ENCODE data around the gene SLC30A3. TPM values are rescaled to one million over a fixed set of nuclear protein-coding genes. Genes with fewer than 3 reads are reported as not detected.
A peak's percentile ranks its signal among the peaks of the same experiment; 100 is the strongest.

SLC30A3 gene
- total RNA-seq, 1 donor from 2014 or later = not detected

GRCh38 chr2:27220091-27220490, 42.8 kb downstream of the SLC30A3 start:
- no peak for TF ChIP-seq CTCF (conservative IDR thresholded peaks at IDR 0.05; ENCODE audit: low read depth, low read length)
- DNase-seq (ENCODE audit: low read depth) = no peak
- no peak overlapping the region for H3K4me3 ChIP-seq (ENCODE audit: low read depth, low read length)

GRCh38 chr2:27219091-27219490, 43.8 kb downstream of the SLC30A3 start:
- H3K4me3 ChIP-seq (ENCODE audit: low read depth, low read length) = no peak overlapping the region
- DNase-seq (ENCODE audit: low read depth) = no peak

GRCh38 chr2:27218614-27219013, 44.2 kb downstream of the SLC30A3 start:
- no peak overlapping the region for H3K4me3 ChIP-seq (ENCODE audit: low read depth, low read length)
- TF ChIP-seq CTCF (conservative IDR thresholded peaks at IDR 0.05; ENCODE audit: low read depth, low read length) = no peak
- DNase-seq (ENCODE audit: low read depth) = no peak

More at GRCh38 chr2:27219091-27219490, 43.8 kb downstream of the SLC30A3 start:
- no peak for TF ChIP-seq CTCF (conservative IDR thresholded peaks at IDR 0.05; ENCODE audit: low read depth, low read length)

- peak; percentile 28 for TF ChIP-seq CTCF (conservative IDR thresholded peaks at IDR 0.05; ENCODE audit: low read depth, low read length)
- no peak for DNase-seq (ENCODE audit: low read depth)
- peak within 1 kb of the TSS; percentile 87 for H3K4me3 ChIP-seq (ENCODE audit: low read depth, low read length)
Observed at GRCh38 chr2:27217173-27218121, 45.4 kb downstream of the SLC30A3 start, which contains the start of gene CAD. Gene CAD, plus strand, starts transcription at chr2:27217369. Its CDS starts 183 bp downstream, at chr2:27217552.

- H3K4me3 ChIP-seq (ENCODE audit: low read depth, low read length) = peak overlapping the region; percentile 87
- DNase-seq (ENCODE audit: low read depth) = no peak
- TF ChIP-seq CTCF (conservative IDR thresholded peaks at IDR 0.05; ENCODE audit: low read depth, low read length) = no peak
Observed at GRCh38 chr2:27216416-27217137, 46.3 kb downstream of the SLC30A3 start.

GRCh38 chr2:27214941-27215340, 47.9 kb downstream of the SLC30A3 start:
- TF ChIP-seq CTCF (conservative IDR thresholded peaks at IDR 0.05; ENCODE audit: low read depth, low read length) = no peak
- DNase-seq (ENCODE audit: low read depth) = no peak
- no peak overlapping the region for H3K4me3 ChIP-seq (ENCODE audit: low read depth, low read length)

All from epithelial cell of proximal tubule (primary cell).